Hepatocyte (in vitro differentiated cells): Measurements from ENCODE around the gene WDR38.

ENCODE experiments used
- EZH2 ChIP-seq: fragments of 200-600 bp; sonication (generic); IDR thresholded peaks from 2 replicates; pipeline ENCODE4 v1.6.1; 2016; ENCODE audit warnings: antibody characterized with exemption, mild to moderate bottlenecking, borderline replicate concordance
- EZH2phosphoT487 ChIP-seq: fragments of 200-600 bp; sonication (generic); IDR thresholded peaks from one replicate; pipeline ENCODE4 v1.6.1; 2018; ENCODE audit warnings: antibody characterized with exemption, mild to moderate bottlenecking, low read depth, moderate library complexity; ENCODE audit not compliant: unreplicated experiment, severe bottlenecking
- TF ChIP-seq, protein P1 (sequence below): fragments of 200-600 bp; sonication (generic); IDR thresholded peaks from 2 replicates; pipeline ENCODE4 v1.5.1; 2016; ENCODE audit warnings: antibody characterized with exemption, mild to moderate bottlenecking; ENCODE audit not compliant: poor library complexity

DNA sequence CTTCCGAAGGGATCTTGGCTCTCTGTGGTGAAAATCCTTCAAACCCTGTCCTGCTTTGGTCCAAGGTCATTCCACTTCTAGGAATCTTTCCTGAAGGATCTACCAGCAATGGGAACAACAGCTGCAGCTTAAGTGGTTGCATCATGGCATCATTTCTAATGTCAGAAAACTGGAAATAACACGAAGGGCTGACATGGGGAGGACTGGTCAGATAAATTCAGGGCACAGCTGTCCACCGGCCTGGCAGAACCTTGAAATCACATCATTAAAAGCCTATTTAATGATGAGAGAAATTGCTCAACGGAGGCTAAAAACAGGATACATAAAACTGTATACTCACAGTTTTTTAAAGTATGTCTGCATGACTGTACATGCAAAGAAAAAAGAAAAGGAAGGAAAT, 48.1 kb upstream of the WDR38 start:
- TF ChIP-seq, protein P1, sequence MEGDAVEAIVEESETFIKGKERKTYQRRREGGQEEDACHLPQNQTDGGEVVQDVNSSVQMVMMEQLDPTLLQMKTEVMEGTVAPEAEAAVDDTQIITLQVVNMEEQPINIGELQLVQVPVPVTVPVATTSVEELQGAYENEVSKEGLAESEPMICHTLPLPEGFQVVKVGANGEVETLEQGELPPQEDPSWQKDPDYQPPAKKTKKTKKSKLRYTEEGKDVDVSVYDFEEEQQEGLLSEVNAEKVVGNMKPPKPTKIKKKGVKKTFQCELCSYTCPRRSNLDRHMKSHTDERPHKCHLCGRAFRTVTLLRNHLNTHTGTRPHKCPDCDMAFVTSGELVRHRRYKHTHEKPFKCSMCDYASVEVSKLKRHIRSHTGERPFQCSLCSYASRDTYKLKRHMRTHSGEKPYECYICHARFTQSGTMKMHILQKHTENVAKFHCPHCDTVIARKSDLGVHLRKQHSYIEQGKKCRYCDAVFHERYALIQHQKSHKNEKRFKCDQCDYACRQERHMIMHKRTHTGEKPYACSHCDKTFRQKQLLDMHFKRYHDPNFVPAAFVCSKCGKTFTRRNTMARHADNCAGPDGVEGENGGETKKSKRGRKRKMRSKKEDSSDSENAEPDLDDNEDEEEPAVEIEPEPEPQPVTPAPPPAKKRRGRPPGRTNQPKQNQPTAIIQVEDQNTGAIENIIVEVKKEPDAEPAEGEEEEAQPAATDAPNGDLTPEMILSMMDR, result no peak
- TF ChIP-seq EZH2phosphoT487 (no peak), EZH2 (no peak)
